Measurements from ENCODE around the gene RAB5IF. TPM values are rescaled to one million over a fixed set of nuclear protein-coding genes. Genes with fewer than 3 reads are reported as not detected.

Gene RAB5IF
- total and polyA plus RNA-seq, 2 donors (not counting 1 experiment from before 2014, with no cell fraction given), result 41.4 to 69.4 TPM

DNA sequence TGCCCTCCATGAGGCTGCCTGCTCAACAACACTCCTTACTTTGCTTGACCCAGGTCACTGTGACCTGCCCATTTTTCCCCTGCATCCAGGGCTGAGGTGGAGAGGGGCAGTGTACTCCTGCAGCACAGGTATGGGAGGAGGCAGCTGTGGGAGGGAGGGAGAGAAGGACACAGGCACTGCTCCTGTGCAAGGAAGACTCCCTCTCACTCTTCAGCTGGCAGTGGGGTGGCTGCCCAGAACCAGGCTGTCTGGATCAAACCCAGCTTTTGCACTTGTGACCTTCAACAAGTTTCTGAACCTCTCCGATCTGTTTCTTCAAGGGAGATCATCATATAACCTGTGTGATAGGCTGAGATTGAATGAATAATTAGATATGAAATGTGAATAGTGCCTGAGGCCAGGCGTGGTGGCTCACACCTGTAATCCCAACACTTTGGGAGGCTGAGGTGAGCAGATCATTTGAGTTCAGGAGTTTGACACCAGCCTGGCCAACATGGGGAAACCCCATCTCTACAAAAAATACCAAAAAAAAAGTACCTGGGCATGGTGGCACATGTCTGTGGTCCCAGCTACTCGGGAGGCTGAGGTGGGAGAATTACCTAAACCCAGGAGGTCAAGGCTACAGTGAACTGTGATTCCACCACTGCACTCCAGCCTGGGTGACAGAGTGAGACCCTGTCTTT is 18.1 kb upstream of the RAB5IF start:
- Histone ChIP-seq H3K4me1 (ENCODE audit: control insufficient read depth in 2 of 2, insufficient read depth in 2 of 2, low read length in 2 of 2) (no peaks in the 10 kb centered on the region), H3K4me2 (replicated peaks; ENCODE audit: low read depth, low read length, poor library complexity, severe bottlenecking) (no peak overlapping the region), H3K9ac (ENCODE audit: low read length) (no peak overlapping the region), H3K79me2 (ENCODE audit: control insufficient read depth, insufficient read depth, low read length) (peaks cover 46% of the 10 kb centered on the region), H3K27me3 (replicated peaks in 1 of 4; ENCODE audit: control extremely low read depth in 1 of 4, control insufficient read depth in 3 of 4, insufficient read depth in 4 of 4, low read length in 3 of 4) (no peaks in the 10 kb centered on the region), H3K36me3 (replicated peaks in 1 of 2; ENCODE audit: control extremely low read depth in 1 of 2, control insufficient read depth in 1 of 2, extremely low read depth in 1 of 2, insufficient read depth in 2 of 2, low read length in 1 of 2) (peaks cover 10 to 67% of the 10 kb centered on the region in 2 experiments), H2AFZ (ENCODE audit: insufficient read depth, low read depth, low read length, poor library complexity, severe bottlenecking) (no peak overlapping the region), H3K27ac (ENCODE audit: low read length in 2 of 2) (peak overlapping the region in 1 of 2 donors; percentile 55), H3K9me3 (ENCODE audit: control extremely low read depth in 1 of 3, control insufficient read depth in 2 of 3, insufficient read depth in 1 of 3, low read length in 2 of 3) (no peaks in the 10 kb centered on the region), H3K4me3 (ENCODE audit: control extremely low read depth in 1 of 5, extremely low read depth in 1 of 5, insufficient read depth in 1 of 5, low read depth in 2 of 5, low read length in 4 of 5) (no peak overlapping the region), H4K20me1 (ENCODE audit: control insufficient read depth, insufficient read depth, low read length, poor library complexity, severe bottlenecking) (peaks cover 21% of the 10 kb centered on the region)
- DNase-seq (peak; percentile 21), ATAC-seq (ENCODE audit: low read depth) (no peak)
- WGBS (ENCODE audit: insufficient coverage), result 81% methylated on average over 3 of the region's 3 CpGs
- peak overlapping the region; percentile 21 for H3K27ac Mint-ChIP-seq
- H3K4me1 Mint-ChIP-seq, result peaks cover 26% of the 10 kb centered on the region
- no peak overlapping the region for H3K4me3 Mint-ChIP-seq
- TF ChIP-seq, protein P1, sequence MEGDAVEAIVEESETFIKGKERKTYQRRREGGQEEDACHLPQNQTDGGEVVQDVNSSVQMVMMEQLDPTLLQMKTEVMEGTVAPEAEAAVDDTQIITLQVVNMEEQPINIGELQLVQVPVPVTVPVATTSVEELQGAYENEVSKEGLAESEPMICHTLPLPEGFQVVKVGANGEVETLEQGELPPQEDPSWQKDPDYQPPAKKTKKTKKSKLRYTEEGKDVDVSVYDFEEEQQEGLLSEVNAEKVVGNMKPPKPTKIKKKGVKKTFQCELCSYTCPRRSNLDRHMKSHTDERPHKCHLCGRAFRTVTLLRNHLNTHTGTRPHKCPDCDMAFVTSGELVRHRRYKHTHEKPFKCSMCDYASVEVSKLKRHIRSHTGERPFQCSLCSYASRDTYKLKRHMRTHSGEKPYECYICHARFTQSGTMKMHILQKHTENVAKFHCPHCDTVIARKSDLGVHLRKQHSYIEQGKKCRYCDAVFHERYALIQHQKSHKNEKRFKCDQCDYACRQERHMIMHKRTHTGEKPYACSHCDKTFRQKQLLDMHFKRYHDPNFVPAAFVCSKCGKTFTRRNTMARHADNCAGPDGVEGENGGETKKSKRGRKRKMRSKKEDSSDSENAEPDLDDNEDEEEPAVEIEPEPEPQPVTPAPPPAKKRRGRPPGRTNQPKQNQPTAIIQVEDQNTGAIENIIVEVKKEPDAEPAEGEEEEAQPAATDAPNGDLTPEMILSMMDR (IDR thresholded peaks at IDR 0.05), result no peak
- no peak for TF ChIP-seq EZH2 (IDR thresholded peaks at IDR 0.05; ENCODE audit: borderline replicate concordance, insufficient read depth, low read depth, low read length, poor library complexity, severe bottlenecking)
- no peaks in the 10 kb centered on the region for H3K9me3 Mint-ChIP-seq (ENCODE audit: insufficient read depth)
- intact Hi-C loops (cut with micrococcal nuclease), result loop anchor here (2.0 kb wide), 1 partner anchor 17 kb away; the partner anchor contains the start of gene RAB5IF
- H3K27me3 Mint-ChIP-seq, result no peaks in the 10 kb centered on the region
- ChIA-PET CTCF (interaction anchor here (0.6 to 3.2 kb wide), 5 partner anchors 10 to 256 kb away, joined by 3 to 25 read pairs (median 4); partner anchors contain the start of gene RAB5IF), POLR2A (interaction anchor here (0.7 to 1.8 kb wide), 4 partner anchors 13 to 386 kb away, joined by 4 to 9 read pairs (median 6); partner anchors contain the start of genes RAB5IF and TGIF2)

DNA sequence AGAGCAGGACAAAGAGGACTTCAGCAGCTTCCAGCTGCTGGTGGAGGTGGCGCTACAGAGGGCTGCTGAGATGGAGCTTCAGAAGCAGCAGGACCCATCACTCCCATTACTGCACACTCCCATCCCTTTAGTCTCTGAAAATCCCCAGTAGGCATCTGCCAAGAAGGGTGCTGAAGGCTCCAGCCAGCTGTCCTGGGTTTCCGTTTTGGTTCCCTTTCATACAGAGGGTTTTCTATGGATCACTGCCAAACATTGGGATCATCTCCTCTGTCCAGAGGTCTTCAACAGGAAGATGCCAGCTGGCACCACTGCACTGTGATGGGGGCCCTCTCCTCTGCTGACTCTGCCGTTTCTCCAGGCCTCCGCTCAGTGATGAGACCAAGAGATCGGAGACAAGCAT is 14.3 kb upstream of the RAB5IF start:
- no peaks in the 10 kb centered on the region for H3K27me3 Mint-ChIP-seq
- Histone ChIP-seq H4K20me1 (ENCODE audit: control insufficient read depth, insufficient read depth, low read length, poor library complexity, severe bottlenecking) (peaks cover 5% of the 10 kb centered on the region), H3K27me3 (replicated peaks in 1 of 4; ENCODE audit: control extremely low read depth in 1 of 4, control insufficient read depth in 3 of 4, insufficient read depth in 4 of 4, low read length in 3 of 4) (no peaks in the 10 kb centered on the region), H3K4me1 (ENCODE audit: control insufficient read depth in 2 of 2, insufficient read depth in 2 of 2, low read length in 2 of 2) (peaks cover 29 to 33% of the 10 kb centered on the region in 2 donors), H3K9ac (ENCODE audit: low read length) (no peak overlapping the region), H2AFZ (ENCODE audit: insufficient read depth, low read depth, low read length, poor library complexity, severe bottlenecking) (no peak overlapping the region), H3K79me2 (ENCODE audit: control insufficient read depth, insufficient read depth, low read length) (peaks cover 33% of the 10 kb centered on the region), H3K36me3 (replicated peaks in 1 of 2; ENCODE audit: control extremely low read depth in 1 of 2, control insufficient read depth in 1 of 2, extremely low read depth in 1 of 2, insufficient read depth in 2 of 2, low read length in 1 of 2) (peaks cover 8 to 36% of the 10 kb centered on the region in 2 experiments), H3K27ac (ENCODE audit: low read length in 2 of 2) (peak overlapping the region in 1 of 2 donors; percentile 89), H3K4me3 (ENCODE audit: control extremely low read depth in 1 of 5, extremely low read depth in 1 of 5, insufficient read depth in 1 of 5, low read depth in 2 of 5, low read length in 4 of 5) (no peak overlapping the region), H3K9me3 (ENCODE audit: control extremely low read depth in 1 of 3, control insufficient read depth in 2 of 3, insufficient read depth in 1 of 3, low read length in 2 of 3) (peaks cover 0 to 4% (median 0%) of the 10 kb centered on the region in 3 donors), H3K4me2 (replicated peaks; ENCODE audit: low read depth, low read length, poor library complexity, severe bottlenecking) (no peak overlapping the region)
- no peak for DNase-seq
- intact Hi-C loops (cut with micrococcal nuclease), result no loop called here
- ChIA-PET CTCF (interaction anchor here (0.7 to 3.2 kb wide), 4 partner anchors 14 to 399 kb away, joined by 4 to 8 read pairs (median 7); partner anchors contain the start of genes RAB5IF and TGIF2), POLR2A (interaction anchor here (0.6 kb wide), 2 partner anchors 124 to 244 kb away, joined by 3 to 6 read pairs; no protein-coding TSS in a partner anchor)
- TF ChIP-seq EZH2 (IDR thresholded peaks at IDR 0.05; ENCODE audit: borderline replicate concordance, insufficient read depth, low read depth, low read length, poor library complexity, severe bottlenecking), result no peak
- TF ChIP-seq, protein P1 (IDR thresholded peaks at IDR 0.05), result no peak
- WGBS (ENCODE audit: insufficient coverage), result 99% methylated on average over 5 of the region's 5 CpGs
- ATAC-seq (ENCODE audit: low read depth), result no peak
- no peak overlapping the region for H3K4me3 Mint-ChIP-seq
- peaks cover 56% of the 10 kb centered on the region for H3K4me1 Mint-ChIP-seq
- no peaks in the 10 kb centered on the region for H3K9me3 Mint-ChIP-seq (ENCODE audit: insufficient read depth)
- peak overlapping the region; percentile 74 for H3K27ac Mint-ChIP-seq
